Measurements from ENCODE around the gene OLFM1. TPM values are rescaled to one million over a fixed set of nuclear protein-coding genes. Genes with fewer than 3 reads are reported as not detected.

Gene OLFM1
- total RNA-seq, 6 experiments from 2014 or later = 0.07 to 0.15 TPM; not detected in 4

GRCh38 chr9:135067096-135067710 is 20.3 kb upstream of the OLFM1 start:
- DNase-seq = no peak
- Mint-ChIP-seq H3K36me3 (ENCODE audit: low read depth) (peaks cover 10% of the 10 kb centered on the region; the same call in 1 of the 2 replicates), H3K4me3 (no peak overlapping the region), H3K4me1 (ENCODE audit: low read depth) (no peaks in the 10 kb centered on the region), H3K9me3 (peaks cover 24% of the 10 kb centered on the region), H3K27ac (no peak overlapping the region), H3K27me3 (ENCODE audit: insufficient read depth) (peaks cover 14% of the 10 kb centered on the region)
- TF ChIP-seq, protein P1, sequence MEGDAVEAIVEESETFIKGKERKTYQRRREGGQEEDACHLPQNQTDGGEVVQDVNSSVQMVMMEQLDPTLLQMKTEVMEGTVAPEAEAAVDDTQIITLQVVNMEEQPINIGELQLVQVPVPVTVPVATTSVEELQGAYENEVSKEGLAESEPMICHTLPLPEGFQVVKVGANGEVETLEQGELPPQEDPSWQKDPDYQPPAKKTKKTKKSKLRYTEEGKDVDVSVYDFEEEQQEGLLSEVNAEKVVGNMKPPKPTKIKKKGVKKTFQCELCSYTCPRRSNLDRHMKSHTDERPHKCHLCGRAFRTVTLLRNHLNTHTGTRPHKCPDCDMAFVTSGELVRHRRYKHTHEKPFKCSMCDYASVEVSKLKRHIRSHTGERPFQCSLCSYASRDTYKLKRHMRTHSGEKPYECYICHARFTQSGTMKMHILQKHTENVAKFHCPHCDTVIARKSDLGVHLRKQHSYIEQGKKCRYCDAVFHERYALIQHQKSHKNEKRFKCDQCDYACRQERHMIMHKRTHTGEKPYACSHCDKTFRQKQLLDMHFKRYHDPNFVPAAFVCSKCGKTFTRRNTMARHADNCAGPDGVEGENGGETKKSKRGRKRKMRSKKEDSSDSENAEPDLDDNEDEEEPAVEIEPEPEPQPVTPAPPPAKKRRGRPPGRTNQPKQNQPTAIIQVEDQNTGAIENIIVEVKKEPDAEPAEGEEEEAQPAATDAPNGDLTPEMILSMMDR (IDR thresholded peaks at IDR 0.05) = no peak

DNA sequence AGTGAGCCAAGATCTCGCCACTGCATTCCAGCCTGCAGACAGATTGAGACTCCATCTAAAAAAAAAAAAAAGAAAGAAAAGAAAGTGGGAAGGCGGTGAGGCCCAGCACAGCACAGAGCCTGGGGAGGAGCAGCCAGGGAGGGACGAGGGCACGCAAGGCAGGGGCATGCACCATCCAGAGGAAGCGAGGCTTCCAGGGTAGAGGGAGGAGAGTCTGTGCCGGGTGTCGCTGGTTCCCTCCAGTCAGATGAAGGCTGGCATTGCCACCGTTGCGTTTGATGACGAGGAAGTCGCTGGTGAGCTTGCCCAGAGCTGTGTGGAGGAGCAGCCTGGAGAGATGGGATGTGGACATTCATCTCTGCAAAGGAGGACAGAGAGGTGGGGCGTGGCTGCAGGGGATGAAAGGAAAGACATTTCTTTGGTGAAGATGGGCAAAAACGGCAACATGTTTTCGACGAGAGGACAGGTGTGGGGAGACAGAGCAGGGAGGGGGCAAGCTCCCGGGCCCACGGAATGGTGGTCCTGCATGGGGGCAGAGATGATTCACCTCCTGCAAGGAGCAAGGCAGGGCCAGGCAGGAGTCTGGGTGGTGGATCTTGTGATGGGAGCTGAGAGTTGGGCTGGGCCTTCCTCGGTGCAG is 18.6 kb upstream of the OLFM1 start:
- TF ChIP-seq, protein P1 (IDR thresholded peaks at IDR 0.05) = no peak
- DNase-seq = no peak
- Mint-ChIP-seq H3K9me3 (peaks cover 14% of the 10 kb centered on the region), H3K36me3 (ENCODE audit: low read depth) (peaks cover 10% of the 10 kb centered on the region; the same call in 1 of the 2 replicates), H3K4me1 (ENCODE audit: low read depth) (no peaks in the 10 kb centered on the region), H3K27ac (no peak overlapping the region), H3K4me3 (no peak overlapping the region), H3K27me3 (ENCODE audit: insufficient read depth) (peaks cover 14% of the 10 kb centered on the region)

DNA sequence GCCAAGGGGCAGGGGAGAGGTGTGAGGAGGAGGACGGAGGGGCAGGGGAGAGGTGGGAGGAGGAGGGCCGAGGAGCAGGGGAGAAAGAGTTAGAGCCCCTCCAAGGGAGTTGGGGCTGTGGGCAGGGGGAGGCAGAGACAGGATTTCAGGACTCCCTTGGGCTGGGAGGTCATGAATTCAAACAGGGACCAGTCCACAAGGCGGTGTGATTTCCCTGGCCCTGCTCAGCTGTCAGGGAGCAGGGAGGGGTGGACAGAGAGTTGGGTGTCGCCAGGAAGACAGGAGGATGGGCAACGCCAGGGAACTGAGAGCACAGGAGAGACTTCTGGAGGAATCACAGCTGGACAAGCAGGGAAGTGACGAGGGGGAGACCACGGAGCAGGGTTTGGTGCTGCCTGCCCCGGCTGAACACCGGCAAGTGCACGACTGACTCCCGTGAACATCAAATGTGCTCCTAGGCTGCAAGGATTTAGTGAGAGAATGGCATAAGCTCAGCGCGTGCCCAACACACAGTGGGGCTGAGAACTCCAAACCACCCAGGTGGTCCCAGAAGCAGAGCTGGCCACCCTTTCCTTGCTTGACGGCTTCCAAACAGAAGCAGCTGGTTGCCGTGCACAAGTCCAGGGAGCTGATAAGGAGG is 17.8 kb upstream of the OLFM1 start:
- TF ChIP-seq, protein P1 (IDR thresholded peaks at IDR 0.05) = no peak
- Mint-ChIP-seq H3K27ac (no peak overlapping the region), H3K4me3 (no peak overlapping the region), H3K9me3 (peaks cover 7% of the 10 kb centered on the region), H3K4me1 (ENCODE audit: low read depth) (no peaks in the 10 kb centered on the region), H3K27me3 (ENCODE audit: insufficient read depth) (peaks cover 16% of the 10 kb centered on the region), H3K36me3 (ENCODE audit: low read depth) (peaks cover 2% of the 10 kb centered on the region; the same call in 1 of the 2 replicates)
- no peak for DNase-seq

GRCh38 chr9:135070198-135070951 is 17.1 kb upstream of the OLFM1 start:
- Mint-ChIP-seq H3K27ac (no peak overlapping the region), H3K36me3 (ENCODE audit: low read depth) (no peaks in the 10 kb centered on the region), H3K4me3 (no peak overlapping the region), H3K4me1 (ENCODE audit: low read depth) (no peaks in the 10 kb centered on the region), H3K9me3 (peaks cover 3% of the 10 kb centered on the region; the same call in 1 of the 2 replicates), H3K27me3 (ENCODE audit: insufficient read depth) (peaks cover 18% of the 10 kb centered on the region)
- TF ChIP-seq, protein P1 (IDR thresholded peaks at IDR 0.05) = no peak
- no peak for DNase-seq

GRCh38 chr9:135070964-135071735 is 16.3 kb upstream of the OLFM1 start:
- Mint-ChIP-seq H3K27me3 (ENCODE audit: insufficient read depth) (peaks cover 18% of the 10 kb centered on the region), H3K4me1 (ENCODE audit: low read depth) (no peaks in the 10 kb centered on the region), H3K27ac (no peak overlapping the region), H3K4me3 (no peak overlapping the region), H3K9me3 (no peaks in the 10 kb centered on the region), H3K36me3 (ENCODE audit: low read depth) (no peaks in the 10 kb centered on the region)
- DNase-seq = no peak
- TF ChIP-seq, protein P1 (IDR thresholded peaks at IDR 0.05) = no peak

Data from HFFc6 (cell line).